ENCODE measurements around the gene NAT9. TPM values are rescaled to one million over a fixed set of nuclear protein-coding genes. Genes with fewer than 3 reads are reported as not detected.
A peak's percentile ranks its signal among the peaks of the same experiment; 100 is the strongest.

The NAT9 gene
- total RNA-seq, 1 donor from 2014 or later: 66.9 TPM

DNA sequence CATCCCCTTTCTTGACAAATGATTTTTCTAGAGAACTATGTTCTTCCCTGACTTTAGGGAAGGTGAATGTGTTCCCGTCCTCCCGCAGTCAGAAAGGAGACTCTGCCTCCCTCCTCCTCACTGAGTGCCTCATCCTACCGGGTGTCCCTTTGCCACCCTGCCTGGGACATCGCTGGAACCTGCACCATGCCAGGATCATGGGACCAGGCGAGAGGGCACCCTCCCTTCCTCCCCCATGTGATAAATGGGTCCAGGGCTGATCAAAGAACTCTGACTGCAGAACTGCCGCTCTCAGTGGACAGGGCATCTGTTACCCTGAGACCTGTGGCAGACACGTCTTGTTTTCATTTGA lies 7.4 kb downstream of the NAT9 start:
- TF ChIP-seq, protein P1, sequence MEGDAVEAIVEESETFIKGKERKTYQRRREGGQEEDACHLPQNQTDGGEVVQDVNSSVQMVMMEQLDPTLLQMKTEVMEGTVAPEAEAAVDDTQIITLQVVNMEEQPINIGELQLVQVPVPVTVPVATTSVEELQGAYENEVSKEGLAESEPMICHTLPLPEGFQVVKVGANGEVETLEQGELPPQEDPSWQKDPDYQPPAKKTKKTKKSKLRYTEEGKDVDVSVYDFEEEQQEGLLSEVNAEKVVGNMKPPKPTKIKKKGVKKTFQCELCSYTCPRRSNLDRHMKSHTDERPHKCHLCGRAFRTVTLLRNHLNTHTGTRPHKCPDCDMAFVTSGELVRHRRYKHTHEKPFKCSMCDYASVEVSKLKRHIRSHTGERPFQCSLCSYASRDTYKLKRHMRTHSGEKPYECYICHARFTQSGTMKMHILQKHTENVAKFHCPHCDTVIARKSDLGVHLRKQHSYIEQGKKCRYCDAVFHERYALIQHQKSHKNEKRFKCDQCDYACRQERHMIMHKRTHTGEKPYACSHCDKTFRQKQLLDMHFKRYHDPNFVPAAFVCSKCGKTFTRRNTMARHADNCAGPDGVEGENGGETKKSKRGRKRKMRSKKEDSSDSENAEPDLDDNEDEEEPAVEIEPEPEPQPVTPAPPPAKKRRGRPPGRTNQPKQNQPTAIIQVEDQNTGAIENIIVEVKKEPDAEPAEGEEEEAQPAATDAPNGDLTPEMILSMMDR (conservative IDR thresholded peaks at IDR 0.05): no peak
- H3K27ac Mint-ChIP-seq (ENCODE audit: unreplicated experiment): peak overlapping the region; percentile 96
- H3K36me3 Mint-ChIP-seq (ENCODE audit: low read depth): peaks cover 9% of the 10 kb centered on the region
- DNase-seq (ENCODE audit: low read depth, low spot score): no peak
- H3K4me1 Mint-ChIP-seq: peaks cover 25% of the 10 kb centered on the region
- peak overlapping the region; percentile 28 for H3K4me3 Mint-ChIP-seq
- H3K27me3 Mint-ChIP-seq (ENCODE audit: low read depth): no peaks in the 10 kb centered on the region
- H3K9me3 Mint-ChIP-seq: no peaks in the 10 kb centered on the region

DNA sequence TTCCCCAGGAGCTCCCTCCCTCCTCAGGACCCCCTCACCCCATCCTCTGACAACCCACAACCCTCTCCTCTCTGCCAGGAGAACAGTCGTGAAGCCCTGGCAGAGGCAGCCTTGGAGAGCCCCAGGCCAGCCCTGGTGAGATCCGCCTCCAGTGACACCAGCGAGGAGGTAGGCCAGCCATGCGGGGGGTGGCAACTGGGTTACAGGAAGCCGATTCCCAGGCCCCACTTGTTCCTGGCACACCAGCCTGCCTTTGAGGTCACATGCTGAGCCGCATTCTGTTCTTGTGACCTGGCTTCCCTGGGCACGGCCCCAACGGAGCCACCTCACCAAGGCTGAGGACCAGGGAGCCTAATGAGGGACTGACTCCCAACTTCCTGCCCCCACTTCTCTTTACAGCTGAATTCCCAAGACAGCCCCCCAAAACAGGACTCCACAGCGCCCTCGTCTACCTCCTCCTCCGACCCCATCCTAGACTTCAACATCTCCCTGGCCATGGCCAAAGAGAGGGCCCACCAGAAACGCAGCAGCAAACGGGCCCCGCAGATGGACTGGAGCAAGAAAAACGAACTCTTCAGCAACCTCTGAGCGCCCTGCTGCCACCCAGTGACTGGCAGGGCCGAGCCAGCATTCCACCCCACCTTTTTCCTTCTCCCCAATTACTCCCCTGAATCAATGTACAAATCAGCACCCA lies 7.9 kb downstream of the NAT9 start:
- H3K27me3 Mint-ChIP-seq (ENCODE audit: low read depth): no peaks in the 10 kb centered on the region
- TF ChIP-seq, protein P1 (conservative IDR thresholded peaks at IDR 0.05): no peak
- H3K9me3 Mint-ChIP-seq: no peaks in the 10 kb centered on the region
- DNase-seq (ENCODE audit: low read depth, low spot score): no peak
- peaks cover 29% of the 10 kb centered on the region for H3K4me1 Mint-ChIP-seq
- peaks cover 9% of the 10 kb centered on the region for H3K36me3 Mint-ChIP-seq (ENCODE audit: low read depth)
- H3K4me3 Mint-ChIP-seq: peak overlapping the region; percentile 28
- H3K27ac Mint-ChIP-seq (ENCODE audit: unreplicated experiment): peak overlapping the region; percentile 96

DNA sequence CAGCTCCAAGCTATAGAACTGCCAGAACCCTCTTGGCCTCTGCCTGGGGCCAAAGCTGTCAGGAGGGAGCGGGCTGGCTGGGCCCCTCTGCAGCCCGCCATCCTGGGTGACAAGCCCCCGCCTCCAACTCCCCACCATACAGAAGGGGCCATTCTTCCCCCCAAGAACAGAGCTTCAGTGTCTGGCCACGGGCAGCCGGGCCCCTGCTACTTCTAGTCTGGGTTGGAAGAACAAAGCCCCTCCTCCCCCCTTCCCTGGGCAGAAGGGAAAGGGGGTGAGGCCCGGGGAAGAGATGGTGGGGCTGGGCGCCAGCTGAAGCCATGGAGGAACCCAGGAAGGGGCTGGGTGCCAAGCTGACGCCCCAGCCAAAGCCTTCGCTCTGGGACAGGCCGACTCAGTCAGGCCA lies 9.0 kb downstream of the NAT9 start:
- no peaks in the 10 kb centered on the region for H3K27me3 Mint-ChIP-seq (ENCODE audit: low read depth)
- no peak overlapping the region for H3K27ac Mint-ChIP-seq (ENCODE audit: unreplicated experiment)
- no peak for DNase-seq (ENCODE audit: low read depth, low spot score)
- TF ChIP-seq, protein P1 (conservative IDR thresholded peaks at IDR 0.05): no peak
- H3K36me3 Mint-ChIP-seq (ENCODE audit: low read depth): peaks cover 4% of the 10 kb centered on the region
- no peaks in the 10 kb centered on the region for H3K9me3 Mint-ChIP-seq
- no peak overlapping the region for H3K4me3 Mint-ChIP-seq
- peaks cover 36% of the 10 kb centered on the region for H3K4me1 Mint-ChIP-seq

DNA sequence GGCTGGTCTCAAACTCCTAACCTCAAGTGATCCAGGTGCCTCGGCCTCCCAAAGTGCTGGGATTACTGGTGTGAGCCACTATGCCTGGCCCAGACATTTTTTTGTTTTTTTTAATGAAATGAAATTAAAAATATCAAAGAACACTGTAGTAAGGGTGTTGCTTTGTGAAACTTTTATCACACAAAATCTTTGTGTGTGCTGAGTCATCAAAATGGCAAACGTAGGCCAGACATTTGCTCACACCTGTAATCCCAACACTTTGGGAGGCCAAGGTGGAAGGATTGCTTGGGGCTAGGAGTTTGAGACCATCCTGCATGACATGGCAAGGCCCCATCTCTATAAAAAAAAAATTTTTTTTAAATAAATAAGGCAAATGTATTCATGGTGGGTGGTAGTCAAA lies 9.7 kb downstream of the NAT9 start:
- no peaks in the 10 kb centered on the region for H3K9me3 Mint-ChIP-seq
- H3K4me1 Mint-ChIP-seq: peaks cover 41% of the 10 kb centered on the region
- TF ChIP-seq, protein P1 (conservative IDR thresholded peaks at IDR 0.05): no peak
- no peak for DNase-seq (ENCODE audit: low read depth, low spot score)
- peaks cover 4% of the 10 kb centered on the region for H3K36me3 Mint-ChIP-seq (ENCODE audit: low read depth)
- H3K4me3 Mint-ChIP-seq: peak overlapping the region; percentile 41
- no peaks in the 10 kb centered on the region for H3K27me3 Mint-ChIP-seq (ENCODE audit: low read depth)
- no peak overlapping the region for H3K27ac Mint-ChIP-seq (ENCODE audit: unreplicated experiment)

DNA sequence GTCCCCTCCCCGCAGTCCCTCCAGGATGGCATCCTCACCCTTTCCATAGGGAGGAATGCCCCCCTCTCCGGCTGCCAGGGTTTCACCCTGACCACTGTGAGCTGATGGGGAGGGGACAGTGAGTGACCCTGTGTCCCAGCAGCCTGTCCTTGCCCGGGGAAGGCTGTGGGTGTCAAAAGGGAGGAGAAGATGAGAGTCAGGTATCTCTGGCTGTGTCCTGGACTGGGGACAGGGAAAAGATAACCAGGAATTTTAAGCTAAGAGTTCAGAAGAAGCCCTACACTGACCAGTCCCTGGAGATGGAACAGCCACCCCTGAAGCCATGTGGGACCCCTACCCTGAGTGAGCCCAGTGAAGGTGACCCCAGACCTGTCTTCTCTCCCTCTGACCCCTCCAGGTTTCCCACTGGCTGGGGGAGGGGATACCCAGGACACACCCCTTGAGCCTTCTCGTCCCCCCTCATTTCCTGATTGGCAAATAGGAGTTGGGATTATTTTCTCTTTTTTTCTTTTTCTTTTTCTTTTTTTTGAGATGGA lies 11.3 kb downstream of the NAT9 start:
- Mint-ChIP-seq H3K27ac (ENCODE audit: unreplicated experiment) (no peak overlapping the region), H3K36me3 (ENCODE audit: low read depth) (peaks cover 4% of the 10 kb centered on the region), H3K27me3 (ENCODE audit: low read depth) (no peaks in the 10 kb centered on the region), H3K4me1 (peaks cover 56% of the 10 kb centered on the region), H3K9me3 (no peaks in the 10 kb centered on the region), H3K4me3 (peak overlapping the region; percentile 31)
- TF ChIP-seq, protein P1 (conservative IDR thresholded peaks at IDR 0.05): no peak
- DNase-seq (ENCODE audit: low read depth, low spot score): no peak
